ENCODE measurements around the gene ROBO1. TPM values are rescaled to one million over a fixed set of nuclear protein-coding genes. Genes with fewer than 3 reads are reported as not detected.

Gene ROBO1
- total RNA-seq, 1 donor from 2014 or later: 182 TPM

DNA sequence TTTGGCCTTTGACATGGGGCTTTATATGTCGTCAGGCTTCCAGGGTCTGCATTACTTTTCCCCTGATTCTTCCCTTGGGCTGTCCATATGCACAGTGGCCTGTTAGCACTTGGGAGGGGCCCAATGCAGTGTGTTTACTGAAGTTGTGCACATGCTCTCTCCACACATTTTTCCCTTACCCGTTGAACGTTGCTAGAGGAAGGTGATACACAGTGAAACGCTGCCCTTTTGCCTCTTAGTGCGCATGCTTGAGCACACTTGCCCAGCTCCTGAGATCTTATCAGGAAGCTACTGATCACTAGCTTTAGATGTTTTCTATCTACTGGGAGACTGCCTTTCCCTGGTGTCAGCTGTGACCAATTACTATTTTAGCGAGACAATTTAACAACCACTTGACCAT is 1198.0 kb downstream of the ROBO1 start:
- no peaks in the 10 kb centered on the region for H3K9me3 Mint-ChIP-seq
- no peaks in the 10 kb centered on the region for H3K27me3 Mint-ChIP-seq
- TF ChIP-seq, protein P1, sequence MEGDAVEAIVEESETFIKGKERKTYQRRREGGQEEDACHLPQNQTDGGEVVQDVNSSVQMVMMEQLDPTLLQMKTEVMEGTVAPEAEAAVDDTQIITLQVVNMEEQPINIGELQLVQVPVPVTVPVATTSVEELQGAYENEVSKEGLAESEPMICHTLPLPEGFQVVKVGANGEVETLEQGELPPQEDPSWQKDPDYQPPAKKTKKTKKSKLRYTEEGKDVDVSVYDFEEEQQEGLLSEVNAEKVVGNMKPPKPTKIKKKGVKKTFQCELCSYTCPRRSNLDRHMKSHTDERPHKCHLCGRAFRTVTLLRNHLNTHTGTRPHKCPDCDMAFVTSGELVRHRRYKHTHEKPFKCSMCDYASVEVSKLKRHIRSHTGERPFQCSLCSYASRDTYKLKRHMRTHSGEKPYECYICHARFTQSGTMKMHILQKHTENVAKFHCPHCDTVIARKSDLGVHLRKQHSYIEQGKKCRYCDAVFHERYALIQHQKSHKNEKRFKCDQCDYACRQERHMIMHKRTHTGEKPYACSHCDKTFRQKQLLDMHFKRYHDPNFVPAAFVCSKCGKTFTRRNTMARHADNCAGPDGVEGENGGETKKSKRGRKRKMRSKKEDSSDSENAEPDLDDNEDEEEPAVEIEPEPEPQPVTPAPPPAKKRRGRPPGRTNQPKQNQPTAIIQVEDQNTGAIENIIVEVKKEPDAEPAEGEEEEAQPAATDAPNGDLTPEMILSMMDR (conservative IDR thresholded peaks at IDR 0.05): no peak
- no peaks in the 10 kb centered on the region for H3K36me3 Mint-ChIP-seq
- H3K4me3 Mint-ChIP-seq: no peak overlapping the region
- peaks cover 11% of the 10 kb centered on the region for H3K4me1 Mint-ChIP-seq (ENCODE audit: unreplicated experiment)
- no peak for DNase-seq (ENCODE audit: extremely low spot score, unreplicated experiment)
- H3K27ac Mint-ChIP-seq: no peak overlapping the region

DNA sequence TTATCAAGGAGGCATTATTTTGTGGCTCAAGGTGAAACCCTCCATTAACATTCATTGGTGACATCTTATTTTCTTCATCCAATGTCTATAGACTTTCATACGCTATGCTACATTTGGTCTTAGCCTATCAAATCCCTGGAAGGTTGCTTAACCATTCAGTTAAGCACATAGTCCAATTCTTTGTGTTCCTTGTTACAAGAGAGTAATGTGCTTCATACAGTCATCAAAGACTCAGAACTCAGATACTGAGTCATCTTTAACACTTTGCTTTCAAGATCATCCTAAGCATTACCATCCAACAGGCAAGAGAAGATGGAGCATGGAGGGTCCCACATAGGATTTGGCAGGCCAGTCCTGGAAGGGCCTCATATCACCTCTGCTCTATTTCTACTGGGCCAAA is 1202.1 kb downstream of the ROBO1 start:
- DNase-seq (ENCODE audit: extremely low spot score, unreplicated experiment): no peak
- no peaks in the 10 kb centered on the region for H3K27me3 Mint-ChIP-seq
- H3K27ac Mint-ChIP-seq: no peak overlapping the region
- no peak overlapping the region for H3K4me3 Mint-ChIP-seq
- TF ChIP-seq, protein P1 (conservative IDR thresholded peaks at IDR 0.05): no peak
- peaks cover 4% of the 10 kb centered on the region for H3K9me3 Mint-ChIP-seq
- H3K36me3 Mint-ChIP-seq: no peaks in the 10 kb centered on the region
- peaks cover 8% of the 10 kb centered on the region for H3K4me1 Mint-ChIP-seq (ENCODE audit: unreplicated experiment)

DNA sequence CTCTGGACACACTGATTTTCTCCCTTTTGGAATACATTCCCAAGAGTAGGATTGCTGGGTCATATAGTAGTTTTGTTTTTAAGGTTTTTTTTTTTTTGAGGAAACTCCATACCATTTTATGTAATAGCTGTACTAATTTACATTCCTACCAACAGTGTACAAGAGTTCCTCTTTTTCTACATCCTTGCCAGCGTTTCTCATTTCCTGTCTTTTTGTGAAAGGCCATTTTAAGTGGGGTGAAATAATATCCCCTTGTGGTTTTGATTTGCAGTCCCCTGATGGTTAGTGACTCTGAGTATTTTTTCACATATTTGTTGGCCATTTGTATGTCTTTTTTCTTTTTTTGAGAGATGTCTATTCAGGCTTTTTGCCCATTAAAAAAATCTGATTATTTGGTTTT is 1205.5 kb downstream of the ROBO1 start:
- H3K27me3 Mint-ChIP-seq: no peaks in the 10 kb centered on the region
- H3K27ac Mint-ChIP-seq: no peak overlapping the region
- no peaks in the 10 kb centered on the region for H3K4me1 Mint-ChIP-seq (ENCODE audit: unreplicated experiment)
- H3K9me3 Mint-ChIP-seq: peaks cover 7% of the 10 kb centered on the region
- H3K4me3 Mint-ChIP-seq: no peak overlapping the region
- no peak for DNase-seq (ENCODE audit: extremely low spot score, unreplicated experiment)
- no peaks in the 10 kb centered on the region for H3K36me3 Mint-ChIP-seq
- TF ChIP-seq, protein P1 (conservative IDR thresholded peaks at IDR 0.05): no peak

Small RNA genes lying within 50 kb of the gene (microRNA-seq; reads per million reads assigned to microRNA genes)
- not detected for gene MIR3923
